GM19328 (cell line): ENCODE measurements around the gene OR51T1.
"Not testable (repeated sequence)": the region's sequence is repeated elsewhere in the genome, so short reads cannot be mapped to it uniquely, and the experiment has no call there.

Experiments used
- ATAC-seq: cut with Tn5 transposase; IDR thresholded peaks from one replicate; pipeline ENCODE4 v1.9.1; 2021; ENCODE audit warnings: mild to moderate bottlenecking, moderate library complexity; ENCODE audit not compliant: unreplicated experiment

Gene OR51T1

GRCh38 chr11:4881860-4882500, at the start of gene OR51T1:
OR51T1 (plus strand) TSS chr11:4881900; CDS start chr11:4881900, 0 bp downstream.
- no peak for ATAC-seq

GRCh38 chr11:4839851-4840549, 41.7 kb upstream of the OR51T1 start:
- no peak for ATAC-seq

GRCh38 chr11:4848908-4849532, 32.7 kb upstream of the OR51T1 start, which contains the start of gene OR51S1:
OR51S1 (minus strand) TSS chr11:4849208; CDS start chr11:4849208, 0 bp downstream.
- no peak for ATAC-seq

GRCh38 chr11:4851033-4851432, 30.7 kb upstream of the OR51T1 start:
- ATAC-seq: no peak

- not testable (repeated sequence) for ATAC-seq
Observed at GRCh38 chr11:4854286-4854685, 27.4 kb upstream of the OR51T1 start.

- no peak for ATAC-seq
Observed at GRCh38 chr11:4862447-4863236, 19.1 kb upstream of the OR51T1 start.

- ATAC-seq: no peak
Observed at GRCh38 chr11:4863876-4864275, 17.8 kb upstream of the OR51T1 start.

- ATAC-seq: no peak
Observed at GRCh38 chr11:4865855-4866254, 15.8 kb upstream of the OR51T1 start.

GRCh38 chr11:4881188-4881587, 512 bp upstream of the OR51T1 start:
- ATAC-seq: no peak

- ATAC-seq: no peak
Observed at GRCh38 chr11:4882543-4882942, 843 bp downstream of the OR51T1 start.

- ATAC-seq: no peak
Observed at GRCh38 chr11:4884361-4884760, 2.7 kb downstream of the OR51T1 start.

- no peak for ATAC-seq
Observed at GRCh38 chr11:4886186-4886585, 4.5 kb downstream of the OR51T1 start.

GRCh38 chr11:4887591-4887990, 5.9 kb downstream of the OR51T1 start:
- ATAC-seq: no peak

- ATAC-seq: no peak
Observed at GRCh38 chr11:4890279-4890678, 8.6 kb downstream of the OR51T1 start.

- no peak for ATAC-seq
Observed at GRCh38 chr11:4891996-4892640, 10.4 kb downstream of the OR51T1 start.

GRCh38 chr11:4903484-4903883, 21.8 kb downstream of the OR51T1 start, which contains the start of gene OR51A7:
OR51A7 (plus strand) TSS chr11:4903783; CDS start chr11:4907370, 3,587 bp downstream.
- no peak for ATAC-seq

- ATAC-seq: no peak
Observed at GRCh38 chr11:4916581-4916980, 34.9 kb downstream of the OR51T1 start.

- no peak for ATAC-seq
Observed at GRCh38 chr11:4919250-4919649, 37.5 kb downstream of the OR51T1 start, which contains the start of gene OR51G2. OR51G2 (minus strand) TSS chr11:4919350; CDS start chr11:4915663, 3,687 bp downstream.

GRCh38 chr11:4921796-4922195, 40.1 kb downstream of the OR51T1 start:
- ATAC-seq: no peak

- ATAC-seq: no peak
Observed at GRCh38 chr11:4922304-4922703, 40.6 kb downstream of the OR51T1 start.
